ENCODE measurements around the gene ROR2. TPM values are rescaled to one million over a fixed set of nuclear protein-coding genes. Genes with fewer than 3 reads are reported as not detected.

The ROR2 gene
- total RNA-seq, 2 experiments from 2014 or later: not detected

DNA sequence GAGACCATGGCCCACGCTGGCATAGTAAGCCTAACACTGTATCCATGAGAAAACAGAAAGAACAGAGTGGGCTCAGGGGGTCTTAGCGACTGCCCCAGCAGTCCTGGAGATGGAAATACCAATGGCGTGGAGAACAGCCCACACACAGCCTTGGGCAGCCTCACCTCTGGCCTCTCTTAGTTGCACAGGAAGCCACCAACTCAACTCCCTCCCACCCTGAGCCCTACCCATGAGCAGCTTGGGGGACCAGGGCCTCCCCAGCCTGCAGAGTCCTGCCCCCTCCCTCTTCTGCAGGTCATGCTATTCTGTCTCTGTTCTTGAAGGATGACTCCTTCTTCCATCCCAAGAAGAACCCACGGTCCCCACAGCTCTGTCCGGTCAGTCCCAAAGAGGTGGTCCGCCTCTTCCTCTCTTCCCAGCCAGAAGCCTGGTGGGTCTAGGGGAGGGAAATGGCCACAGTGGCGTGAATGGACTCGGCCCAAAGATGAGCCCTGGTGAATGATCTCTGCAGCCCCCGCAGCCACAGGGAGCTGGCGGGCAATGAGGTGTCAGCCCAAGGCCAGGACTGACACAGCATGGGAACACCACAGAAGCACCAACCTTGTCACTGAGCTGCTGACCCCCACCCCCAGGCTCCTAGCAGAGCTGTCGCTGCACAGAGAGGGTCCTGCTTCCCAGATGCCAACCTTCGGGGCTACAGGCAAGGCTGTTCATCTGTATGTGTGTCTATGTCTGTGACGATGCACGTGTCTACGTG, 131.2 kb downstream of the ROR2 start:
- H3K9me3 Mint-ChIP-seq: no peaks in the 10 kb centered on the region
- H3K36me3 Mint-ChIP-seq (ENCODE audit: low read depth): no peaks in the 10 kb centered on the region
- H3K27ac Mint-ChIP-seq: no peak overlapping the region
- no peak for DNase-seq
- no peak overlapping the region for H3K4me3 Mint-ChIP-seq
- H3K27me3 Mint-ChIP-seq (ENCODE audit: low read depth): no peaks in the 10 kb centered on the region
- no peaks in the 10 kb centered on the region for H3K4me1 Mint-ChIP-seq (ENCODE audit: low read depth)
- intact Hi-C loops (cut with micrococcal nuclease): no loop called here
- CTCF ChIA-PET: no interaction called here

GRCh38 chr9:91818225-91818585, 131.8 kb downstream of the ROR2 start:
- intact Hi-C loops (cut with micrococcal nuclease): no loop called here
- H3K27ac Mint-ChIP-seq: no peak overlapping the region
- no peak overlapping the region for H3K4me3 Mint-ChIP-seq
- no peaks in the 10 kb centered on the region for H3K27me3 Mint-ChIP-seq (ENCODE audit: low read depth)
- no peaks in the 10 kb centered on the region for H3K9me3 Mint-ChIP-seq
- CTCF ChIA-PET: no interaction called here
- DNase-seq: no peak
- H3K4me1 Mint-ChIP-seq (ENCODE audit: low read depth): no peaks in the 10 kb centered on the region
- H3K36me3 Mint-ChIP-seq (ENCODE audit: low read depth): no peaks in the 10 kb centered on the region

- intact Hi-C loops (cut with micrococcal nuclease): no loop called here
- H3K36me3 Mint-ChIP-seq (ENCODE audit: low read depth): no peaks in the 10 kb centered on the region
Observed at GRCh38 chr9:91817493-91818224, 132.4 kb downstream of the ROR2 start.

GRCh38 chr9:91817106-91817492, 132.9 kb downstream of the ROR2 start:
- no peaks in the 10 kb centered on the region for H3K4me1 Mint-ChIP-seq (ENCODE audit: low read depth)
- DNase-seq: no peak
- CTCF ChIA-PET: no interaction called here
- no peak overlapping the region for H3K27ac Mint-ChIP-seq
- H3K36me3 Mint-ChIP-seq (ENCODE audit: low read depth): no peaks in the 10 kb centered on the region
- H3K4me3 Mint-ChIP-seq: no peak overlapping the region
- H3K27me3 Mint-ChIP-seq (ENCODE audit: low read depth): no peaks in the 10 kb centered on the region
- intact Hi-C loops (cut with micrococcal nuclease): no loop called here
- H3K9me3 Mint-ChIP-seq: no peaks in the 10 kb centered on the region

More at GRCh38 chr9:91817493-91818224, 132.4 kb downstream of the ROR2 start:
- DNase-seq: no peak
- CTCF ChIA-PET: no interaction called here
- Mint-ChIP-seq H3K27me3 (ENCODE audit: low read depth) (no peaks in the 10 kb centered on the region), H3K4me3 (no peak overlapping the region), H3K4me1 (ENCODE audit: low read depth) (no peaks in the 10 kb centered on the region), H3K27ac (no peak overlapping the region), H3K9me3 (no peaks in the 10 kb centered on the region)

DNA sequence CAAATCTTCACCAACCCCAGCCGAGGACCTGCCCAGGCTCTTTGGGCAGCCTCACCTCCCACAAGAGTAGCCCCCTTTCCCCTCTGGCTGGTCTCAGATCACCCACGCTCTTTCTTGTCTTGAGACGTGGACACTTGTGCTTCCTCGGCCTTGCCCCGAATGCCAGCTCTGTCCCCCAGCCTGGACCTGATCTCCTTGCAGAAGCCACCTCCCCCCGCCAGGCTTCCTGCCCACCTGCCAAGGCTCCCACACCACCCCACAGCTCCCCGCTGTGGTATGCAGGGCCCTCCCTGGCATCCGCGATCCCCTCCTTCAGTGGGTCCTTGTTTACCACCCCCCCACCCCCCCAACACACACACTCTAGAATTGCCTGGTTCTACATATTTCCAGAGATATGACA, 133.7 kb downstream of the ROR2 start:
- CTCF ChIA-PET: no interaction called here
- Mint-ChIP-seq H3K36me3 (ENCODE audit: low read depth) (no peaks in the 10 kb centered on the region), H3K4me3 (no peak overlapping the region), H3K27ac (no peak overlapping the region), H3K4me1 (ENCODE audit: low read depth) (no peaks in the 10 kb centered on the region), H3K27me3 (ENCODE audit: low read depth) (no peaks in the 10 kb centered on the region), H3K9me3 (no peaks in the 10 kb centered on the region)
- DNase-seq: no peak
- intact Hi-C loops (cut with micrococcal nuclease): no loop called here

GRCh38 chr9:91815896-91816295, 134.1 kb downstream of the ROR2 start:
- intact Hi-C loops (cut with micrococcal nuclease): no loop called here
- H3K4me1 Mint-ChIP-seq (ENCODE audit: low read depth): no peaks in the 10 kb centered on the region
- no peaks in the 10 kb centered on the region for H3K36me3 Mint-ChIP-seq (ENCODE audit: low read depth)
- DNase-seq: no peak
- H3K27me3 Mint-ChIP-seq (ENCODE audit: low read depth): no peaks in the 10 kb centered on the region
- no peak overlapping the region for H3K4me3 Mint-ChIP-seq
- no peaks in the 10 kb centered on the region for H3K9me3 Mint-ChIP-seq
- no peak overlapping the region for H3K27ac Mint-ChIP-seq
- CTCF ChIA-PET: no interaction called here

GRCh38 chr9:91814753-91815152, 135.3 kb downstream of the ROR2 start:
- no peak overlapping the region for H3K4me3 Mint-ChIP-seq
- no peaks in the 10 kb centered on the region for H3K27me3 Mint-ChIP-seq (ENCODE audit: low read depth)
- no peaks in the 10 kb centered on the region for H3K36me3 Mint-ChIP-seq (ENCODE audit: low read depth)
- no peak for DNase-seq
- H3K9me3 Mint-ChIP-seq: no peaks in the 10 kb centered on the region
- intact Hi-C loops (cut with micrococcal nuclease): no loop called here
- H3K4me1 Mint-ChIP-seq (ENCODE audit: low read depth): no peaks in the 10 kb centered on the region
- CTCF ChIA-PET: no interaction called here
- H3K27ac Mint-ChIP-seq: no peak overlapping the region

DNA sequence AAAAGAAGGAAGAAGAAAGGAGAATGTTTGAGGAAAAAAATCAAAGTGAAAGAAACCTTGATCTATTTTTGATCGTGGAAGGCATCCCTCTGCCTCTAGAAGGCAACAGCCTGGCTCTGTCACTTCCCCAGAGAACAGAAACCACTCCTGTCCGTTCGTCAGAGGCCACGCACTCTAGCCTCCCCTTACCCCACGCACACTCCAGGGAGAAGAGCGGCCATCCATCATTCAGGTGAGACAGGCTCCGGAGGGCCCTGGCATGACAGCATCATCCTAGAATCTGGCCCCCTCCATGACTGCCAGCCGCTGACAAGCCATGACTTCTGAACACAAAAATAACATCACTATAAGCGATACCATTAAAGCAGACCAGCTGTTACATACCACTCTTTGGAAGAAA, 135.8 kb downstream of the ROR2 start:
- no peak overlapping the region for H3K4me3 Mint-ChIP-seq
- no peaks in the 10 kb centered on the region for H3K36me3 Mint-ChIP-seq (ENCODE audit: low read depth)
- CTCF ChIA-PET: no interaction called here
- intact Hi-C loops (cut with micrococcal nuclease): no loop called here
- H3K27me3 Mint-ChIP-seq (ENCODE audit: low read depth): no peaks in the 10 kb centered on the region
- H3K27ac Mint-ChIP-seq: no peak overlapping the region
- no peak for DNase-seq
- H3K9me3 Mint-ChIP-seq: no peaks in the 10 kb centered on the region
- H3K4me1 Mint-ChIP-seq (ENCODE audit: low read depth): no peaks in the 10 kb centered on the region

DNA sequence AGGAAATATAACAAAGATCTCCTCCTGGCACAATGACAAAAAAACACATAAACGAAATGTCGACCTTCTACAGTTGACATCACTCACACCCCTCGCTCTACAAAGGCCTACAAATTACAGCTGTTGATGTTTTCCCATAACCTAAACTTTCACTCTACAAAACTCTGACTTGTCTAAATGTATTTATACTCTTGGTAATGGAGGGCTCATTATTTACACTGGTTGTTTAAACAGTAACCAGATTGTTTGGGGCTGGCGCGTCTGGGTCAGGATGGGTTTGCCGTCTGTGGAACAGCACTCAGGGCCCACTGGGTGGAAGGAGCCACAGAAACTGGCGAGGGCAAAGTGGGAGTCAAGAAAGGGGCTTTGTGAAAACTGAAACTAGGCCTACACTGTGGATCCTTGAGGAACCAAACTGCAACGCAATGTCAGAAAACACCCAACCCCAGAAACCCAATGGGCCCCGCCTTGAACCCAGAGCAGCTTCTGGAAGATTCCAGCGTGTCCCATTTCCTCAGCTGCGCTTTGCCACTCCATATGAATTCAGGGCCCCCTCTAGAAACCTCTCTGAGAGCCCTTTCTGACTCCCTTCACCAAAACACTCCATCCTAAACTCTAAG, 136.7 kb downstream of the ROR2 start:
- no peak overlapping the region for H3K27ac Mint-ChIP-seq
- CTCF ChIA-PET: no interaction called here
- H3K4me3 Mint-ChIP-seq: no peak overlapping the region
- no peak for DNase-seq
- H3K4me1 Mint-ChIP-seq (ENCODE audit: low read depth): no peaks in the 10 kb centered on the region
- H3K27me3 Mint-ChIP-seq (ENCODE audit: low read depth): no peaks in the 10 kb centered on the region
- H3K36me3 Mint-ChIP-seq (ENCODE audit: low read depth): no peaks in the 10 kb centered on the region
- intact Hi-C loops (cut with micrococcal nuclease): no loop called here
- H3K9me3 Mint-ChIP-seq: no peaks in the 10 kb centered on the region

- H3K4me3 Mint-ChIP-seq: no peak overlapping the region
- intact Hi-C loops (cut with micrococcal nuclease): no loop called here
- H3K27me3 Mint-ChIP-seq (ENCODE audit: low read depth): no peaks in the 10 kb centered on the region
- no peaks in the 10 kb centered on the region for H3K36me3 Mint-ChIP-seq (ENCODE audit: low read depth)
- H3K27ac Mint-ChIP-seq: no peak overlapping the region
- no peaks in the 10 kb centered on the region for H3K4me1 Mint-ChIP-seq (ENCODE audit: low read depth)
- DNase-seq: no peak
- CTCF ChIA-PET: interaction anchor here (0.8 kb wide), 1 partner anchor 10 kb away, joined by 4 read pairs; no protein-coding TSS in a partner anchor
- no peaks in the 10 kb centered on the region for H3K9me3 Mint-ChIP-seq
Observed at GRCh38 chr9:91812191-91812590, 137.8 kb downstream of the ROR2 start.

DNA sequence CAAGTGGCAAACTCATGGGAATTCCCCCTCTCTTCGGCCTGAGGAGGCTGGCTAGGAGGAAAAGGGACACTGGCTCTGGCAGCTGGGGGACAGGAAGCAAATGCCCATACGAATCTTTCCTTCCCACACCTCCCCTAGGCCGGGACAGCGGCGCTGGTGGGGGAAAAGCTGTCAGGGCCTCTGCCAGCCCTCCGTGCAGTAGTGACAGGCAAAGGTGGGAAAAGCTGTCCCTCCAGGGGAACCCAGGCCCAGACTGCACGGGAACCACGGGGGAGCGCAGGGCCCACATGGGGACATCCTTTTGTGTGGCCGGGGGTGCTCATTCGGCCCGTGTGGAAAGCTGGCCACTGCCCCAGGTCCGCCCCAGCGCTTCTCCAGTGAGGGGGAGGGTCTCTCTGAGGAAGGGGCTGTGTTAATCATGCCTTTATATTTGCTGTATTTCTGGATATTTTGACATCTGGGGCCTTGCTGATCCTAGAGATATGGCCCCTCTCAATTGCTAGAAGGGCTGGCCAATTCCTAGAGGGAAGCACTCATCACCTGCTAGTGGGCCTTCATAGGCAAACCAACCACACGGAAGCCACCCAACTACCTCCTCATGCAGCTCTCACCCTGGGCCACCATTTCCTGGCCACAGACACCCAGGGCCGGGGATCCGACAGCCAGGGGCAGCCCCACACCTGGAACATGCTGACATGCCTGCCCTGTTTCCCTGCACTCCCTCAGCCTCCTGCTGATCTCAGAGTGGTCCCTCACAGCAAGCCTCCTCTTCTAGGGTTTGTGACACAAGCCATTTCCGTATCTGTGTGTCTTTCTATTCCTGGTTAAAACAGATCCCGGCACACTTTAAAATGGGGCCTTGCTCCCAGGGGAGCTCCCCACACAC, 138.8 kb downstream of the ROR2 start:
- intact Hi-C loops (cut with micrococcal nuclease): no loop called here
- H3K9me3 Mint-ChIP-seq: no peaks in the 10 kb centered on the region
- CTCF ChIA-PET: interaction anchor here (0.8 kb wide), 1 partner anchor 9 kb away, joined by 4 read pairs; no protein-coding TSS in a partner anchor
- H3K36me3 Mint-ChIP-seq (ENCODE audit: low read depth): no peaks in the 10 kb centered on the region
- no peak overlapping the region for H3K27ac Mint-ChIP-seq
- no peaks in the 10 kb centered on the region for H3K27me3 Mint-ChIP-seq (ENCODE audit: low read depth)
- H3K4me1 Mint-ChIP-seq (ENCODE audit: low read depth): no peaks in the 10 kb centered on the region
- no peak overlapping the region for H3K4me3 Mint-ChIP-seq
- no peak for DNase-seq

- DNase-seq: no peak
- Mint-ChIP-seq H3K27me3 (ENCODE audit: low read depth) (no peaks in the 10 kb centered on the region), H3K9me3 (no peaks in the 10 kb centered on the region), H3K4me1 (ENCODE audit: low read depth) (no peaks in the 10 kb centered on the region), H3K27ac (no peak overlapping the region), H3K36me3 (ENCODE audit: low read depth) (no peaks in the 10 kb centered on the region), H3K4me3 (no peak overlapping the region)
- intact Hi-C loops (cut with micrococcal nuclease): no loop called here
- CTCF ChIA-PET: no interaction called here
Observed at GRCh38 chr9:91810286-91810905, 139.6 kb downstream of the ROR2 start.

All from activated naive CD4-positive, alpha-beta T cell treated with anti-CD3 and anti-CD28 coated beads for 36 hours (primary cell).